ENCODE results near the gene PLXNB3.

DNA sequence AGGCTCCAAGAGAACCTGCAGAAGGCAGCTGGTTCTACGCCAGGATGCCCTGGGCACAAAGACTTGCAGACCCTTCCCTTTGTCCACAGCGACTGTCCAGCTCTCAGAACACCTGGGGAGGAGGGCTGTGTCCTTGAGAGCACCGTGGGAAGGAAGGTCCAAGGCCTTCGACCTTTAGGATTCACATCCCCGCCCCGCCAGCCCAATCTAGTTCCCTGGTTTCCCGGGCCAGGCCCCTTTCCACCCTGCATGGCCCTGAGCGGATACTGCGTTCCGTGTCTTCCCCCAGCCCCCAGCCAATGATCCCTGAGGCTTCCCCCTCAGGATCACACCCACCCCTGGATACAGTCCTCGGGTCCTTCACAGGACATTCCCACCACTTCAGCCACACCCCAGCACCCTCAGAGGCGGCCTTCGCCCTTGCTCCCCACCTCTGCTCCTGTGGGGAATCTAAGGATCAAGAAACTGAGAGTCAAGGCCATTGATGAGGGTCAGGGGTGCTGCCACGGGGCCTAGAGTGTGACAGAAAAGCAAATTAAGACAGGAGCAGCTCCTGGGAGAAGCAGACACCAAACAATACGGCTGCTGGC, 30.3 kb upstream of the PLXNB3 start:
- no peak for TF ChIP-seq CTCF (IDR thresholded peaks at IDR 0.05)
- TF ChIP-seq POLR2A (IDR thresholded peaks at IDR 0.05): no peak
- no peak for TF ChIP-seq EP300 (IDR thresholded peaks at IDR 0.05; ENCODE audit: low read depth)
- no peak for TF ChIP-seq POLR2AphosphoS5 (IDR thresholded peaks at IDR 0.05)
